Body of pancreas (tissue), 4 donors: ENCODE results near the gene CCDC6. TPM values are rescaled to one million over a fixed set of nuclear protein-coding genes. Genes with fewer than 3 reads are reported as not detected.
A peak's percentile ranks its signal among the peaks of the same experiment; 100 is the strongest.

Experiments
- ATAC-seq: fragments of 150-250 bp; one replicate; pipeline ENCODE4 v1.9.1; 2016
- DNase-seq, 4 donors: peaks; one replicate each; pipeline ENCODE4 v3.0.0-alpha.2; 2019
- H3K27ac ChIP-seq, 4 donors: fragments of 200-600 bp; sonication (generic); 1 replicate in 3 of 4; 2 replicates in 1 of 4; pipeline versions ENCODE4 v1.5.1 to v1.6.1; 2016 to 2019; ENCODE audit warnings: mild to moderate bottlenecking in 1 of 4, mixed read lengths in 1 of 4, moderate library complexity in 1 of 4
- H3K27me3 ChIP-seq, 2 donors: fragments of 200-600 bp; sonication (generic); one replicate each; pipeline ENCODE4 v1.6.0; 2016; ENCODE audit warnings: mild to moderate bottlenecking in 1 of 2
- H3K36me3 ChIP-seq, 2 donors: fragments of 200-600 bp; sonication (generic); replicated peaks in 1 of 2; 2 replicates each; pipeline ENCODE4 v1.5.1; 2016; ENCODE audit warnings: low read depth in 2 of 2; ENCODE audit not compliant: insufficient read depth in 1 of 2
- H3K4me1 ChIP-seq: fragments of 200-600 bp; sonication (generic); one replicate; pipeline ENCODE4 v1.6.0; 2016
- H3K4me3 ChIP-seq, 2 donors: fragments of 200-600 bp; sonication (generic); 1 replicate in 1 of 2; 2 replicates in 1 of 2; pipeline ENCODE4 v1.5.1; 2016 to 2019
- H3K9me3 ChIP-seq, 3 donors: fragments of 200-600 bp; sonication (generic); 1 replicate in 2 of 3; 2 replicates in 1 of 3; pipeline ENCODE4 v1.5.1; 2016
- POLR2A ChIP-seq, 3 donors: fragments of 450-650 bp; IDR thresholded peaks; one replicate each; pipeline ENCODE4 v1.6.1; 2016; ENCODE audit warnings: antibody characterized with exemption in 3 of 3, mild to moderate bottlenecking in 2 of 3
- WGBS, 2 donors: methylation state at CpG; one replicate each; pipeline ENCODE4 v1.1.5; 2017; 5-methylcytosine and 5-hydroxymethylcytosine counted together
- intact Hi-C: fragments of 100-400 bp; cut with DNase I; formaldehyde crosslinking; loops from one replicate; pipeline ENCODE4 v1.15.1; 2023
- total RNA-seq, 2 donors: library from RNA; depleted of rRNA; stranded (reverse); fragments of >200 nt; gene quantifications; one replicate each; pipeline ENCODE4 v1.1.0, GENCODE V29; 2016
- TF ChIP-seq, protein P1 (sequence below), 7 experiments: fragments of 450-650 bp in 4 of 7; fragments of 200-600 bp in 3 of 7; sonication (generic) in 3 of 7; IDR thresholded peaks; one replicate each; pipeline ENCODE4 v1.5.1; 2016 to 2019; ENCODE audit warnings: antibody characterized with exemption in 7 of 7

CCDC6 gene
- total RNA-seq, 2 donors from 2014 or later, result 26.7 to 35.8 TPM

DNA sequence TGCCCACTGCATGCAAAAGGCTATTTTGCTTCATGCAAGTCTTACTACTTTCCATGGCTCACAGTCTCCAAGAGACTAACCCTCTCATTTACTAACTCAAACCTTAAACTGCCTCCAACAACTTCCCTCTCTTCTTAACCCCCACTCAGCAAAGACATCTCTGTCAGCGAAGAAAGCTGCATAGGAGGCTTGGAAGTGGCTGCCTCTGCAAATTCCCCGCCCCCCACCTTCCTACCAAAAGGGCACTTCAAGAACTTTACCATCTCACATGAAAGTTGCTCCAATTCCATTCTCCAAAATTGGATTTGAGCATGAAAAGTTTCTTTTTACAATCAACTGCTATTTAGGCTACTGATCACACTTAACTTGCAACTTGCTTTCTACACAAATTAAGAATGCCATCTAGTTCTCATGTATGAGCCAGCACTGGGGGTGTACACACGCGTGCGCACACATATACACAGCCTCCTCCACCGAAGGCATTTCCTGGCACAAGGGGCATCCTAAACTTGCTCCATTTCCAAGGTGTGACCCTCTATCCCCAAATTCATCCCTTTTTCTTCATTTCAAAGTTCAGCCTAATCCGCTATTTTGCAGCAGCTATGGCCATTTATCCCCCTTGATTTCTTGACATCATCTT lies 1.8 kb downstream of the CCDC6 start:
- no peaks in the 10 kb centered on the region for H3K36me3 ChIP-seq
- intact Hi-C loops, result no loop called here
- H3K4me1 ChIP-seq, result peaks cover 66% of the 10 kb centered on the region
- H3K27ac ChIP-seq, result peak overlapping the region; percentile 93 to 98 (median 94)
- H3K27me3 ChIP-seq, result no peaks in the 10 kb centered on the region
- ATAC-seq (no peak), DNase-seq (no peak)
- 28 to 32% methylated on average over 7 of the region's 7 CpGs for WGBS, 2 donors
- TF ChIP-seq, protein P1, sequence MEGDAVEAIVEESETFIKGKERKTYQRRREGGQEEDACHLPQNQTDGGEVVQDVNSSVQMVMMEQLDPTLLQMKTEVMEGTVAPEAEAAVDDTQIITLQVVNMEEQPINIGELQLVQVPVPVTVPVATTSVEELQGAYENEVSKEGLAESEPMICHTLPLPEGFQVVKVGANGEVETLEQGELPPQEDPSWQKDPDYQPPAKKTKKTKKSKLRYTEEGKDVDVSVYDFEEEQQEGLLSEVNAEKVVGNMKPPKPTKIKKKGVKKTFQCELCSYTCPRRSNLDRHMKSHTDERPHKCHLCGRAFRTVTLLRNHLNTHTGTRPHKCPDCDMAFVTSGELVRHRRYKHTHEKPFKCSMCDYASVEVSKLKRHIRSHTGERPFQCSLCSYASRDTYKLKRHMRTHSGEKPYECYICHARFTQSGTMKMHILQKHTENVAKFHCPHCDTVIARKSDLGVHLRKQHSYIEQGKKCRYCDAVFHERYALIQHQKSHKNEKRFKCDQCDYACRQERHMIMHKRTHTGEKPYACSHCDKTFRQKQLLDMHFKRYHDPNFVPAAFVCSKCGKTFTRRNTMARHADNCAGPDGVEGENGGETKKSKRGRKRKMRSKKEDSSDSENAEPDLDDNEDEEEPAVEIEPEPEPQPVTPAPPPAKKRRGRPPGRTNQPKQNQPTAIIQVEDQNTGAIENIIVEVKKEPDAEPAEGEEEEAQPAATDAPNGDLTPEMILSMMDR (IDR thresholded peaks at IDR 0.05), result no peak
- TF ChIP-seq POLR2A (IDR thresholded peaks at IDR 0.05), result no peak
- peak overlapping the region in 1 of 2 donors; percentile 96 for H3K4me3 ChIP-seq
- H3K9me3 ChIP-seq, result no peaks in the 10 kb centered on the region

DNA sequence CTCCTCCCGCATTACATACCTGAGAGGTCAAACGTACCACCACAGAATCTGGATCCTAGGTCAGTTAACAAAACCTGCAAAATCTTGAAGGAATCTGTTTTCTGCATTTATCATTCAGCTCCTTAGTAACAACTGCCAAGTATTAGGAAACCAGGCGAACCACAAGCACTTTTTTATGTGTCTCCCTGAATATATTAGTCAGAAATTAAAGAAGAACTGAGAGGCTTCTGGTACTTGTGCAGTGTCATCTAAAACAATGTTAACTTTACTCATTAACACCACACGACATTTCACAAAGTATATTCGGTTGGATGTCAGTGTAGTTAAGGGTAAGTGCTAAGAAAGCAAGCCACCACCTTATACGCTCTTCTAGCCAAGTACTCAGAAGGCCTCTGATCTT lies 2.5 kb downstream of the CCDC6 start:
- Histone ChIP-seq H3K27me3 (no peaks in the 10 kb centered on the region), H3K4me1 (peaks cover 71% of the 10 kb centered on the region), H3K9me3 (no peaks in the 10 kb centered on the region), H3K4me3 (no peak overlapping the region), H3K36me3 (no peaks in the 10 kb centered on the region), H3K27ac (peak overlapping the region in 3 of 4 donors; percentile 20 to 98 (median 94))
- DNase-seq, result no peak
- TF ChIP-seq, protein P1 (IDR thresholded peaks at IDR 0.05), result no peak
- no peak for TF ChIP-seq POLR2A (IDR thresholded peaks at IDR 0.05)
- intact Hi-C loops, result no loop called here
- WGBS, 2 donors, result 21 to 33% methylated on average over 6 of the region's 6 CpGs
- no peak for ATAC-seq

DNA sequence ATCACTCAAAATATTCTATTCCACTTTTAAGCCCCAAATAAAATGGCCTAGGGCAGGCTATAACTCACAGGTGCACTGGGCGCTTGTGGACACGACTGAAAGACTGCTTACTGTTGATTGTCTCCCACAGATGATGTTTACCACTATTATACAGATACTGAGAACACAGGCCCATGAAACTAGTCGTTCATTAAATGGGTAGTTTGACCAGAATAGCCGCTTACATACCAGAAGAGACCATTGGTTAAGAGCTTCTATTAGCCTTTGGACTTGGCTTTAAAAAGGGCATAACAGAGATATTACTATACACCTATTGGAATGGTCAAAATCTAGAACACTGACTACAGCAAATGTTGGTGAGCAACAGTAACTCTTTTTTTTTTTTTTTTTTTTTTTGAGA lies 4.3 kb downstream of the CCDC6 start:
- H3K27ac ChIP-seq, result peak overlapping the region in 3 of 4 donors; percentile 52 to 68 (median 66)
- no peaks in the 10 kb centered on the region for H3K9me3 ChIP-seq
- DNase-seq (no peak), ATAC-seq (no peak)
- 47 to 61% methylated on average over 4 of the region's 4 CpGs for WGBS, 2 donors
- H3K27me3 ChIP-seq, result no peaks in the 10 kb centered on the region
- peaks cover 78% of the 10 kb centered on the region for H3K4me1 ChIP-seq
- H3K4me3 ChIP-seq, result no peak overlapping the region
- intact Hi-C loops, result no loop called here
- H3K36me3 ChIP-seq, result no peaks in the 10 kb centered on the region
- TF ChIP-seq, protein P1 (IDR thresholded peaks at IDR 0.05), result no peak
- no peak for TF ChIP-seq POLR2A (IDR thresholded peaks at IDR 0.05)

DNA sequence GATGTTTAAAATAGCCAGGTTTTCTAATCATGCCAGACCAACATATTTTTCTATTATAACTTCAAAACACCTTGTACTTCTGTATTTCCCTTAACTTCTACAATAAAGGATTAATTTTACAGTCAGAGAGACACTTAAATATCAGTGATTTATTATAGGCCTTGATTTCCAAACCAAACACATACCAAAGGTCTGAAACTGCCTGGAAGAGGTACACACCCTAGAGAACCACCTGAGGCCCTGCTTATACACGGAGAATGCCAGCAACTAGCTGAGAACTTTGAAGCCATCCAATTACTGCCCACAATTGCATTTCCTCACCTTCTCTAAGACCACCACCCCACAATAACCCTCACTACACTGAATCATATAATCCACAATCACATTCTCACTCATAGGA lies 4.9 kb downstream of the CCDC6 start:
- intact Hi-C loops, result no loop called here
- H3K27ac ChIP-seq, result peak overlapping the region in 3 of 4 donors; percentile 52 to 68 (median 66)
- no peak overlapping the region for H3K4me3 ChIP-seq

More for the DNA sequence above, 4.9 kb downstream of the CCDC6 start:
- DNase-seq (no peak), ATAC-seq (no peak)
- Histone ChIP-seq H3K36me3 (no peaks in the 10 kb centered on the region), H3K27me3 (no peaks in the 10 kb centered on the region), H3K9me3 (no peaks in the 10 kb centered on the region), H3K4me1 (peaks cover 78% of the 10 kb centered on the region)
- WGBS, 2 donors, result 27 to 33% methylated on average over 1 of the region's 1 CpG
- no peak for TF ChIP-seq POLR2A (IDR thresholded peaks at IDR 0.05)
- TF ChIP-seq, protein P1 (IDR thresholded peaks at IDR 0.05), result no peak
